Measurements from ENCODE around the gene KCNH6.

KCNH6 gene

GRCh38 chr17:63544467-63545301 is 21.5 kb downstream of the KCNH6 start:
- H3K4me3 ChIP-seq (ENCODE audit: low read depth, low read length) = no peak overlapping the region
- DNase-seq (ENCODE audit: low read depth) = no peak

DNA sequence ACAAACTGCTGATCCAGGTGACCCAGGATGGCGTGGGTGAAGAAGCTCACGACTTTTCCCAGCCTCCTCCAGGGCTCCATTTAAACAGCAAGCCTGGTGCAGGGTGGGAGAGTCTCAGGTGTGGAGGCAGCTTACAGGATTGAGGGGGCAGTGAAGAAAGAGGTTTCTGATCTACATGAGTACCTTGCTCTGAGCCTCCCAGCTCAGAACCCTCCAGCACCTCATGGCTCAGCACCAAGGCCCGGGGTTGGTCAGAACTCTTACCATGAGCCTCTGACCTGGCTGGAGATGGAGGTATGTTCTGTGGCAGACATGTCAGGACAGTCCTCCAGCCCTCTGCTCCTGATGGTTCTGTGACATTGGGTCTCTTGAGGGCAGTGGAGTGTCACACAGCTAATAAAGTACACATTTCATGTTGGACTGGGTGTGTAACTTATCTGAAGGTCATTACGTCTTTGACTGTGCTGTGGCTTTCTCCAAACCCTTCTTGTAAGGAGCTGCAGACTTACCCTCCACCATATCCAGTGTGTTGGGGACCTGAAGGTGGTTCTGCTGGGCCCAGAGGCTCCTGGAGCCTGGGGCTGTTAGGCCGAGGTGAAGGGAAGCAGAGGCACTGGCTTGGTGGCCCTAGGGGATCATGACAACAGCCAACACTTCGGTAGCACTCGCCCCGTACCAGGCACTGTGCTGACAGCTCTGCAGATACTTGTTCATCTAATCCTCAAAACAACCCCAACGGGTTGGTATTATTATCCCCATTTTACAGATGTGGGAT is 23.3 kb downstream of the KCNH6 start:
- no peak for DNase-seq (ENCODE audit: low read depth)
- no peak overlapping the region for H3K4me3 ChIP-seq (ENCODE audit: low read depth, low read length)

DNA sequence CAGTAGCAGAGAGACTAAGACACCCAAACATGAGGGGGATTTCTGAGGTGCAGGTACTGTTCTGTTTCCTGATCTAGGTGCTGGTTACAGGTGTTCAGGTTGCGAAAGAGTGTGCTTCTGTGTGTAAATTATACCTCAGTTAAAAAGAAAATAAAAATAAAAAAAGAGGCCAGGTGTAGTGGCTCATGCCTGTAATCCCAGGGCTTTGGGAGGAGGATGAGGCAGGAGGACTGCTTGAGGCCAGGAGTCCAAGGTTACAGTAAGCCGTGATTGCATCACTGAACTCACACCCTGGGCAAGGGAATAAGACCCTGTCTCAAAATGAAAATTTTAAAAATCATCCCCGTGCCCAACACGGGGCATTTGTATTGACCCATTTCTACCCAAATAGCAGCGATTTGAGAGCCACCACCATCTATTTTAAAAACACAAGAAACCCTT is 23.9 kb downstream of the KCNH6 start:
- no peak for DNase-seq (ENCODE audit: low read depth)
- no peak overlapping the region for H3K4me3 ChIP-seq (ENCODE audit: low read depth, low read length)

GRCh38 chr17:63549289-63549945 is 26.3 kb downstream of the KCNH6 start:
- no peak for DNase-seq (ENCODE audit: low read depth)
- peak overlapping the region; percentile 87 for H3K4me3 ChIP-seq (ENCODE audit: low read depth, low read length)

- DNase-seq (ENCODE audit: low read depth) = peak; percentile 99
- H3K4me3 ChIP-seq (ENCODE audit: low read depth, low read length) = peak within 1 kb of the TSS; percentile 87
These were observed 27.0 kb downstream of the KCNH6 start, which contains the start of gene DCAF7 for GRCh38 chr17:63549946-63550816. TSS of gene DCAF7 (plus strand) at chr17:63550477. CDS start at chr17:63550678, 201 bp downstream.

GRCh38 chr17:63550817-63551639 is 27.9 kb downstream of the KCNH6 start:
- peak; percentile 10 for DNase-seq (ENCODE audit: low read depth)
- peak overlapping the region; percentile 87 for H3K4me3 ChIP-seq (ENCODE audit: low read depth, low read length)

DNA sequence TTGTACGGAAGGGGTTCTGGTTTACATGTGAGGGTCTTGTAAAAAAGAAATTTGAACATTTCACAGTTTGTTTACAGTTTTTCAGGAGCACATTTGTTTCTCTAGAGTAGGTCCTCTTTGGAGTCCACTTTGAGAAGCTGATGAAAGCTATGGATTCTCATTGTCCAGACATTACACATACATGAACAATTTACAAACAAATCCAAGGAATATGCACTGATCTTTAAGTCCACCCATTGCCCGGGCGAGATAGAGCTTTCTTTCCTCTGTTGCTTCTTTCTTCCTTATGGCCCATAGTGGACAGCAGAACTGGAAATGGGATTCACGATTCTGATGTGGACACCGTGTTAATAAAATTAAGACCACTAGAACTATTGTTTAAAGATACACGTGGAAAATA is 29.1 kb downstream of the KCNH6 start:
- H3K4me3 ChIP-seq (ENCODE audit: low read depth, low read length) = peak overlapping the region; percentile 87
- no peak for DNase-seq (ENCODE audit: low read depth)

GRCh38 chr17:63555500-63556156 is 32.5 kb downstream of the KCNH6 start:
- DNase-seq (ENCODE audit: low read depth) = no peak
- no peak overlapping the region for H3K4me3 ChIP-seq (ENCODE audit: low read depth, low read length)

- H3K4me3 ChIP-seq (ENCODE audit: low read depth, low read length) = no peak overlapping the region
- DNase-seq (ENCODE audit: low read depth) = no peak
These were observed 34.3 kb downstream of the KCNH6 start for GRCh38 chr17:63557416-63557815.

- DNase-seq (ENCODE audit: low read depth) = no peak
- H3K4me3 ChIP-seq (ENCODE audit: low read depth, low read length) = no peak overlapping the region
These were observed 35.3 kb downstream of the KCNH6 start for GRCh38 chr17:63558441-63558840.

DNA sequence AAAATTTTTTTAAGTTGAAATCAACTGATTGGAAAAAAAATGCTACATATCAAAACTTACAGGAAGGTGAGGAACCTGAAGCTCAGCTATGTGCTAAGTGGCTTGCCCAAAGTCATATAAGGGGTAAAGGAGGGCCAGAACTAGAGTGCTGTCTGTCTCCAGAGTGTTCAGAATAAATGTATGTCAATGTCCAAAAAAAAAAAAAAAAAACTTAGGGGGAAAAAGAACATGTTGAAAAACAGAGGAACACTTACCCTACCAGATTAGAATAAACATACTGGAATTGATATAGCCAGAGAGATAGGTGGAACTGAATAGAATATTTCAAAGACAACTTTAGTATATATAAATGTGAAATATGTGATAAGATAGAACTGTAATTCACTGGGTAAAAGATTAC is 38.7 kb downstream of the KCNH6 start:
- DNase-seq (ENCODE audit: low read depth) = no peak
- H3K4me3 ChIP-seq (ENCODE audit: low read depth, low read length) = no peak overlapping the region

DNA sequence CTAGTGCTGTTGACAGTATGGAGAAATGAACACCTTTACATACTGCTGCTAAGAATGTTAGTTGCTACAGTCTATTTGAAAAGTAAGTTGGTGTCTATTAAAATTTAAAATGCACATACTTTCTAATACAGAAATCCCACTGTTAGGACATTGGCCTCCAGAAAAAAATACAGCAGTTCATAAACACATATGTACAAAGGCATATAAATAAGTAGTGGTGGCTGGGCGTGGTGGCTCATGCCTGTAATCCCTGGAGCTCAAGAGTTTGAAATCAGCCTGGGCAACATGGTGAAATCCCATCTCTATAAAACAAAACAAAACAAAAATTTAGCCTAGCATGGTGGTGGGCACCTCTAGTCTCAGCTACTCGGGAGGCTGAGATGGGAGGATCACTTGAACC is 40.2 kb downstream of the KCNH6 start:
- no peak for DNase-seq (ENCODE audit: low read depth)
- H3K4me3 ChIP-seq (ENCODE audit: low read depth, low read length) = no peak overlapping the region

GRCh38 chr17:63564562-63564961 is 41.4 kb downstream of the KCNH6 start:
- no peak overlapping the region for H3K4me3 ChIP-seq (ENCODE audit: low read depth, low read length)
- DNase-seq (ENCODE audit: low read depth) = no peak

- H3K4me3 ChIP-seq (ENCODE audit: low read depth, low read length) = no peak overlapping the region
- DNase-seq (ENCODE audit: low read depth) = no peak
These were observed 44.1 kb downstream of the KCNH6 start for GRCh38 chr17:63567229-63567628.

- H3K4me3 ChIP-seq (ENCODE audit: low read depth, low read length) = no peak overlapping the region
These were observed 45.4 kb downstream of the KCNH6 start for GRCh38 chr17:63568563-63568962.

GRCh38 chr17:63571632-63572310 is 48.6 kb downstream of the KCNH6 start:
- H3K4me3 ChIP-seq (ENCODE audit: low read depth, low read length) = no peak overlapping the region
- peak; percentile 11 for DNase-seq (ENCODE audit: low read depth)

More at GRCh38 chr17:63568563-63568962, 45.4 kb downstream of the KCNH6 start:
- no peak for DNase-seq (ENCODE audit: low read depth)

GRCh38 chr17:63573634-63574033 is 50.5 kb downstream of the KCNH6 start:
- no peak overlapping the region for H3K4me3 ChIP-seq (ENCODE audit: low read depth, low read length)
- no peak for DNase-seq (ENCODE audit: low read depth)

Data from skeletal muscle cell (primary cell).